Right cardiac atrium (tissue), 5 donors: ENCODE results near the gene PUSL1. TPM values are rescaled to one million over a fixed set of nuclear protein-coding genes. Genes with fewer than 3 reads are reported as not detected.

Source experiments
- ATAC-seq, 2 donors: fragments of 200-7000 bp; cut with Tn5 transposase; one replicate each; pipeline versions ENCODE4 v1.8.0 to v1.9.1; 2020; ENCODE audit warnings: moderate library complexity in 2 of 2, mild to moderate bottlenecking in 1 of 2
- DNase-seq, 3 donors: peaks; one replicate each; pipeline ENCODE4 v3.0.0-alpha.2; 2020
- H3K27ac ChIP-seq: one replicate; pipeline ENCODE4 v1.5.1; 2013; ENCODE audit warnings: mild to moderate bottlenecking, low read length, control low read depth, moderate library complexity
- H3K27me3 ChIP-seq: one replicate; pipeline ENCODE4 v1.6.1; 2013; ENCODE audit not compliant: control insufficient read depth, insufficient read depth
- H3K4me1 ChIP-seq: one replicate; pipeline ENCODE4 v1.6.1; 2013; ENCODE audit warnings: low read length; ENCODE audit not compliant: control insufficient read depth, insufficient read depth
- H3K4me3 ChIP-seq: one replicate; pipeline ENCODE4 v1.5.1; 2013; ENCODE audit warnings: low read length, control low read depth
- H3K9me3 ChIP-seq: one replicate; pipeline ENCODE4 v1.6.1; 2013; ENCODE audit warnings: low read length; ENCODE audit not compliant: control insufficient read depth
- WGBS: extraction: QIAGEN DNeasy Blood & Tissue Kit; methylation state at CpG from one replicate; pipeline ENCODE4 v1.1.7; 2013; 5-methylcytosine and 5-hydroxymethylcytosine counted together
- intact Hi-C, 4 donors: fragments of 100-400 bp; cut with DNase I; formaldehyde crosslinking; loops; one replicate each; pipeline versions ENCODE4 v1.11.0 to v1.14.0; 2022 to 2023
- polyA plus RNA-seq: library from polyadenylated mRNA; stranded (reverse); fragments of 200-250 nt; gene quantifications from one replicate; pipeline ENCODE4 v1.2.3, GENCODE V29; 2013
- total RNA-seq, 4 donors: library from RNA; stranded (reverse); fragmentation: NEBNext Ultra II Directional; extraction: Animal tissue kit (Norgen Biotek cat#: 25700); gene quantifications; one replicate each; pipeline ENCODE4 v1.2.1, GENCODE V29; 2021
- donor health status: healthy with polysubstance abuse.
- donor health status: DM: no; HTN: yes; CAD: no.
- donor health status: DM: no; HTN: no; CAD: no.
- donor health status: DM: no; HTN: yes; CAD: no; lungs with severe emphysema.
- donor health status: DM: yes; HTN: yes; CAD: no.

The PUSL1 gene
- total and polyA plus RNA-seq, 5 donors, result 11.3 to 14.1 (median 13.1) TPM

- Histone ChIP-seq H3K9me3 (no peaks in the 10 kb centered on the region), H3K27ac (no peak overlapping the region), H3K27me3 (no peaks in the 10 kb centered on the region), H3K4me1 (no peaks in the 10 kb centered on the region), H3K4me3 (no peak overlapping the region)
- intact Hi-C loops, result no loop called here
- WGBS, result 90% methylated on average over 58 of the region's 58 CpGs
- ATAC-seq (no peak), DNase-seq (no peak)
Measured at GRCh38 chr1:1329304-1330210, 21.2 kb downstream of the PUSL1 start.

GRCh38 chr1:1330366-1331067 is 22.1 kb downstream of the PUSL1 start:
- 65% methylated on average over 15 of the region's 15 CpGs for WGBS
- Histone ChIP-seq H3K4me3 (no peak overlapping the region), H3K27ac (no peak overlapping the region), H3K9me3 (no peaks in the 10 kb centered on the region), H3K4me1 (no peaks in the 10 kb centered on the region), H3K27me3 (no peaks in the 10 kb centered on the region)
- DNase-seq (no peak), ATAC-seq (no peak)
- intact Hi-C loops, result no loop called here

GRCh38 chr1:1331068-1331965 is 22.9 kb downstream of the PUSL1 start, which contains the start of gene TAS1R3:
TAS1R3 (plus strand) TSS chr1:1331280; CDS start chr1:1331346, 66 bp downstream.
- no peaks in the 10 kb centered on the region for H3K4me1 ChIP-seq

GRCh38 chr1:1332031-1332755 is 23.8 kb downstream of the PUSL1 start:
- H3K27me3 ChIP-seq, result no peaks in the 10 kb centered on the region
- WGBS, result 84% methylated on average over 57 of the region's 57 CpGs
- ATAC-seq (no peak), DNase-seq (no peak)
- H3K27ac ChIP-seq, result no peak overlapping the region
- intact Hi-C loops, result no loop called here
- H3K4me1 ChIP-seq, result no peaks in the 10 kb centered on the region
- no peaks in the 10 kb centered on the region for H3K9me3 ChIP-seq
- no peak overlapping the region for H3K4me3 ChIP-seq

More at GRCh38 chr1:1331068-1331965, 22.9 kb downstream of the PUSL1 start, which contains the start of gene TAS1R3:
- H3K9me3 ChIP-seq, result no peaks in the 10 kb centered on the region
- H3K27me3 ChIP-seq, result no peaks in the 10 kb centered on the region
- DNase-seq (no peak), ATAC-seq (no peak)
- no peak within 1 kb of the TSS for H3K4me3 ChIP-seq
- no peak within 1 kb of the TSS for H3K27ac ChIP-seq
- WGBS, result 77% methylated on average over 41 of the region's 41 CpGs
- intact Hi-C loops, result no loop called here

- WGBS, result 80% methylated on average over 48 of the region's 48 CpGs
- Histone ChIP-seq H3K4me1 (no peaks in the 10 kb centered on the region), H3K9me3 (no peaks in the 10 kb centered on the region), H3K4me3 (no peak overlapping the region), H3K27me3 (no peaks in the 10 kb centered on the region), H3K27ac (no peak overlapping the region)
- intact Hi-C loops, result no loop called here
- DNase-seq, result no peak
- ATAC-seq, result peak in 1 of 2 donors; percentile 2
Measured at GRCh38 chr1:1332774-1333480, 24.5 kb downstream of the PUSL1 start.

GRCh38 chr1:1333551-1334241 is 25.3 kb downstream of the PUSL1 start:
- no peak overlapping the region for H3K4me3 ChIP-seq
- H3K27me3 ChIP-seq, result no peaks in the 10 kb centered on the region
- H3K27ac ChIP-seq, result no peak overlapping the region
- DNase-seq (peak in 2 of 3 donors; percentile 62 to 86), ATAC-seq (peak; percentile 5 to 17)
- intact Hi-C loops, result no loop called here
- no peaks in the 10 kb centered on the region for H3K9me3 ChIP-seq
- WGBS, result 79% methylated on average over 36 of the region's 36 CpGs
- no peaks in the 10 kb centered on the region for H3K4me1 ChIP-seq

- intact Hi-C loops, result no loop called here
- DNase-seq (no peak), ATAC-seq (no peak)
- H3K4me3 ChIP-seq, result no peak overlapping the region
- no peaks in the 10 kb centered on the region for H3K9me3 ChIP-seq
- WGBS, result 54% methylated on average over 11 of the region's 11 CpGs
- H3K27me3 ChIP-seq, result no peaks in the 10 kb centered on the region
- no peaks in the 10 kb centered on the region for H3K4me1 ChIP-seq
- H3K27ac ChIP-seq, result no peak overlapping the region
Measured at GRCh38 chr1:1334835-1335234, 26.4 kb downstream of the PUSL1 start.

- intact Hi-C loops, result no loop called here
- DNase-seq, result no peak
- WGBS, result 70% methylated on average over 16 of the region's 16 CpGs
Measured at GRCh38 chr1:1335283-1335682, 26.9 kb downstream of the PUSL1 start.

GRCh38 chr1:1335792-1336248 is 27.4 kb downstream of the PUSL1 start:
- DNase-seq (no peak), ATAC-seq (no peak)
- Histone ChIP-seq H3K9me3 (no peaks in the 10 kb centered on the region), H3K4me3 (no peak overlapping the region), H3K27me3 (no peaks in the 10 kb centered on the region), H3K27ac (no peak overlapping the region), H3K4me1 (no peaks in the 10 kb centered on the region)
- WGBS, result 84% methylated on average over 21 of the region's 21 CpGs
- intact Hi-C loops, result no loop called here

More at GRCh38 chr1:1335283-1335682, 26.9 kb downstream of the PUSL1 start:
- ATAC-seq, result no peak
- Histone ChIP-seq H3K27ac (no peak overlapping the region), H3K4me1 (no peaks in the 10 kb centered on the region), H3K9me3 (no peaks in the 10 kb centered on the region), H3K4me3 (no peak overlapping the region), H3K27me3 (no peaks in the 10 kb centered on the region)
